Sigmoid colon (tissue), 3 donors: ENCODE measurements around the gene HBS1L.

Source experiments
- POLR2A ChIP-seq, 2 donors: fragments of 450-650 bp; IDR thresholded peaks; one replicate each; pipeline ENCODE4 v1.6.1; 2016; ENCODE audit warnings: antibody characterized with exemption in 2 of 2, mild to moderate bottlenecking in 2 of 2, moderate library complexity in 2 of 2
- TF ChIP-seq, protein P1 (sequence below), 4 experiments: fragments of 450-650 bp in 3 of 4; fragments of 200-600 bp in 1 of 4; IDR thresholded peaks; one replicate each; pipeline ENCODE4 v1.5.1; 2016 to 2019; ENCODE audit warnings: antibody characterized with exemption in 4 of 4, mild to moderate bottlenecking in 3 of 4, moderate library complexity in 2 of 4

DNA sequence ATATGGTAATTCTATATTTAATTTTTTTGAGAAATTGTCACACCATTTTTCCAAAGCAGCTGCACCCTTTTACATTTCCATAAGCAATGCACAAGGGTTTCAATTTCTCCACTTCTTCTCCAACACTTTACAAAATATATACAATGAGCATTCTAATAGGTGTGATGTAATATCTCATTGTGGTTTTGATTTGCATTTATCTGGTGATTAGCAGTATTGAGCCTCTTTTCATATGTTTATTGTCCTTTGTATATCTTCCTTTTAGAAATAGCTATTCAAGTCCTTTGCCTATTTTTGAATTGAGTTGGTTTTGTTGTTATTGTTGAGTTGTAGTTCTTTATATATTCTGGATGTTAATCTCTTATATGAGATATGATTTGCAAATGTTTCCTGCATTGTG is 47.6 kb upstream of the HBS1L start:
- TF ChIP-seq, protein P1, sequence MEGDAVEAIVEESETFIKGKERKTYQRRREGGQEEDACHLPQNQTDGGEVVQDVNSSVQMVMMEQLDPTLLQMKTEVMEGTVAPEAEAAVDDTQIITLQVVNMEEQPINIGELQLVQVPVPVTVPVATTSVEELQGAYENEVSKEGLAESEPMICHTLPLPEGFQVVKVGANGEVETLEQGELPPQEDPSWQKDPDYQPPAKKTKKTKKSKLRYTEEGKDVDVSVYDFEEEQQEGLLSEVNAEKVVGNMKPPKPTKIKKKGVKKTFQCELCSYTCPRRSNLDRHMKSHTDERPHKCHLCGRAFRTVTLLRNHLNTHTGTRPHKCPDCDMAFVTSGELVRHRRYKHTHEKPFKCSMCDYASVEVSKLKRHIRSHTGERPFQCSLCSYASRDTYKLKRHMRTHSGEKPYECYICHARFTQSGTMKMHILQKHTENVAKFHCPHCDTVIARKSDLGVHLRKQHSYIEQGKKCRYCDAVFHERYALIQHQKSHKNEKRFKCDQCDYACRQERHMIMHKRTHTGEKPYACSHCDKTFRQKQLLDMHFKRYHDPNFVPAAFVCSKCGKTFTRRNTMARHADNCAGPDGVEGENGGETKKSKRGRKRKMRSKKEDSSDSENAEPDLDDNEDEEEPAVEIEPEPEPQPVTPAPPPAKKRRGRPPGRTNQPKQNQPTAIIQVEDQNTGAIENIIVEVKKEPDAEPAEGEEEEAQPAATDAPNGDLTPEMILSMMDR (IDR thresholded peaks at IDR 0.05), result no peak
- TF ChIP-seq POLR2A (IDR thresholded peaks at IDR 0.05), result no peak
